Kidney epithelial cell (primary cell): Measurements from ENCODE around the gene FOS. TPM values are rescaled to one million over a fixed set of nuclear protein-coding genes. Genes with fewer than 3 reads are reported as not detected.

Source experiments
- DNase-seq: peaks from one replicate; pipeline ENCODE4 v3.0.0-alpha.2; 2010; ENCODE audit warnings: low read depth
- H3K27me3 ChIP-seq: 2 replicates; pipeline ENCODE4 v1.6.0; 2011; ENCODE audit warnings: low read length; ENCODE audit not compliant: control insufficient read depth, insufficient read depth
- H3K36me3 ChIP-seq: 2 replicates; pipeline ENCODE4 v1.5.1; 2011; ENCODE audit warnings: low read length; ENCODE audit not compliant: control insufficient read depth, insufficient read depth
- H3K4me3 ChIP-seq: 2 replicates; pipeline ENCODE4 v1.5.1; 2011; ENCODE audit warnings: low read depth, mild to moderate bottlenecking, control low read depth, low read length
- CTCF ChIP-seq: IDR thresholded peaks from 2 replicates; pipeline ENCODE4 v1.5.1; 2011; ENCODE audit warnings: mild to moderate bottlenecking, moderate library complexity, low read length, control low read depth, inconsistent platforms; ENCODE audit not compliant: insufficient read depth, poor library complexity, severe bottlenecking
- total RNA-seq: library from RNA; depleted of rRNA; stranded (reverse); fragments of >200 nt; gene quantifications from 2 replicates; pipeline ENCODE4 v1.2.3, GENCODE V29; 2015

FOS gene
- total RNA-seq, 1 donor from 2014 or later, result 5.5 TPM

- TF ChIP-seq CTCF, result no peak
- no peak for DNase-seq
- Histone ChIP-seq H3K4me3 (no peak overlapping the region), H3K36me3 (no peaks in the 10 kb centered on the region), H3K27me3 (no peaks in the 10 kb centered on the region)
These were observed 30.7 kb upstream of the FOS start for GRCh38 chr14:75247939-75248338.

- no peak for DNase-seq
- no peak for TF ChIP-seq CTCF
- H3K27me3 ChIP-seq, result no peaks in the 10 kb centered on the region
- no peaks in the 10 kb centered on the region for H3K36me3 ChIP-seq
- no peak overlapping the region for H3K4me3 ChIP-seq
These were observed 29.2 kb upstream of the FOS start for GRCh38 chr14:75249251-75249957.

GRCh38 chr14:75249958-75250336 is 28.7 kb upstream of the FOS start:
- no peaks in the 10 kb centered on the region for H3K27me3 ChIP-seq
- TF ChIP-seq CTCF, result no peak
- no peak overlapping the region for H3K4me3 ChIP-seq
- no peak for DNase-seq
- H3K36me3 ChIP-seq, result no peaks in the 10 kb centered on the region

GRCh38 chr14:75250800-75251199 is 27.8 kb upstream of the FOS start:
- TF ChIP-seq CTCF, result no peak
- DNase-seq, result no peak
- no peak overlapping the region for H3K4me3 ChIP-seq
- H3K27me3 ChIP-seq, result no peaks in the 10 kb centered on the region
- H3K36me3 ChIP-seq, result no peaks in the 10 kb centered on the region

- no peaks in the 10 kb centered on the region for H3K36me3 ChIP-seq
- no peak for TF ChIP-seq CTCF
- DNase-seq, result no peak
These were observed 26.3 kb upstream of the FOS start for GRCh38 chr14:75252254-75252837.

GRCh38 chr14:75254381-75254822 is 24.2 kb upstream of the FOS start:
- Histone ChIP-seq H3K27me3 (no peaks in the 10 kb centered on the region), H3K36me3 (no peaks in the 10 kb centered on the region), H3K4me3 (no peak overlapping the region)
- DNase-seq, result no peak
- no peak for TF ChIP-seq CTCF

More at GRCh38 chr14:75252254-75252837, 26.3 kb upstream of the FOS start:
- Histone ChIP-seq H3K4me3 (no peak overlapping the region), H3K27me3 (no peaks in the 10 kb centered on the region)
